22Rv1 (cell line): ENCODE data around the gene TBC1D2B.

Source experiments
- CTCF ChIP-seq: fragments of 450-650 bp; IDR thresholded peaks from 2 replicates; pipeline ENCODE4 v1.5.1; 2017; ENCODE audit warnings: mild to moderate bottlenecking
- ZFX ChIP-seq: fragments of 450-650 bp; IDR thresholded peaks from 2 replicates; pipeline ENCODE4 v1.6.1; 2017; ENCODE audit warnings: antibody characterized with exemption, borderline replicate concordance

DNA sequence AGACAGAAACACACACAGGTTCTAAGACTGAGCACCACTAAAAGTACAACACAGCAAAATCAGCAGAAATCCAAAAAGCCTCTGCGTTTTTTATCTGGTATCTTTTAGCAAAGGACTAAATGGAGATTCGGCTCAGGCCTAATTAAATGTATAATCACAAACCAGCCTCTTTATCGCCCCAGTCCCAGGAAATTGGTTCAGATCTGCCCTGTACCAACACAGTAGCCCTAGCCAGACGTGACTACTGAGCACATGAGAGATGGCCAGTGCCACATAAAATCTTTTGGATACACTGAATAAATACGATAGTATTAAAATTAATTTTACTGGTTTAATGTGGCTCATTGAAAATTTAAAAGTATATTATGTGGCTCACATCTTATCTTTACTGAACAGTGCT is 19.7 kb downstream of the TBC1D2B start:
- TF ChIP-seq CTCF = no peak
- TF ChIP-seq ZFX = no peak
